HEK293 (cell line): ENCODE data around the gene USP24.
A peak's percentile ranks its signal among the peaks of the same experiment; 100 is the strongest.

Experiments used
- CTCF ChIA-PET: fragments of 350-600 bp; formaldehyde crosslinking; extraction: SDS; loops from one replicate; lab custom pipeline; 2021; ENCODE audit warnings: antibody characterized with exemption; lab: Yijun Ruan, JAX
- POLR2A ChIA-PET: fragments of 300-600 bp; formaldehyde crosslinking; extraction: SDS; loops from one replicate; lab custom pipeline; 2020; ENCODE audit warnings: antibody characterized with exemption, inconsistent platforms; lab: Yijun Ruan, JAX
- H3K27ac ChIP-seq: fragments of 200-500 bp; sonication (Bioruptor generic); 2 replicates; pipeline ENCODE4 v1.5.1; 2014; ENCODE audit warnings: low read depth, low read length, control low read depth, inconsistent platforms; ENCODE audit errors: extremely low read depth
- H3K36me3 ChIP-seq, 2 experiments: fragments of 200-500 bp in 1 of 2; sonication (Bioruptor generic) in 1 of 2; 1 replicate in 1 of 2; 2 replicates in 1 of 2; pipeline ENCODE4 v1.5.1; 2014 to 2017; ENCODE audit warnings: inconsistent platforms in 2 of 2, low read length in 2 of 2; ENCODE audit not compliant: control insufficient read depth in 2 of 2, insufficient read depth in 1 of 2
- H3K4me1 ChIP-seq: fragments of 200-500 bp; sonication (Bioruptor generic); 2 replicates; pipeline ENCODE4 v1.5.1; 2014; ENCODE audit warnings: mild to moderate bottlenecking, low read length, inconsistent platforms; ENCODE audit not compliant: control insufficient read depth, insufficient read depth
- H3K4me3 ChIP-seq: 2 replicates; pipeline ENCODE4 v1.5.1; 2011; ENCODE audit warnings: low read depth, mild to moderate bottlenecking, control low read depth, low read length, moderate library complexity
- H3K9me3 ChIP-seq: fragments of 200-500 bp; sonication (Bioruptor generic); 2 replicates; pipeline ENCODE4 v1.5.1; 2014; ENCODE audit warnings: low read depth, low read length, inconsistent platforms; ENCODE audit not compliant: control insufficient read depth, insufficient read depth
- GFI1B ChIP-seq: fragments of 450-650 bp; formaldehyde crosslinking; IDR thresholded peaks from 2 replicates; pipeline ENCODE4 v1.5.1; 2016; ENCODE audit warnings: missing biosample characterization, missing genetic modification characterization
- GLIS2 ChIP-seq: fragments of 450-650 bp; formaldehyde crosslinking; IDR thresholded peaks from 2 replicates; pipeline ENCODE4 v1.5.1; 2016; ENCODE audit warnings: missing biosample characterization, missing genetic modification characterization
- KLF8 ChIP-seq: fragments of 450-650 bp; formaldehyde crosslinking; IDR thresholded peaks from 2 replicates; pipeline ENCODE4 v1.5.1; 2016; ENCODE audit warnings: missing biosample characterization, missing genetic modification characterization
- MYNN ChIP-seq: fragments of 450-650 bp; formaldehyde crosslinking; IDR thresholded peaks from 2 replicates; pipeline ENCODE4 v1.5.1; 2016; ENCODE audit warnings: missing biosample characterization, missing genetic modification characterization, borderline replicate concordance
- SCRT1 ChIP-seq: fragments of 450-650 bp; formaldehyde crosslinking; IDR thresholded peaks from 2 replicates; pipeline ENCODE4 v1.5.1; 2016; ENCODE audit warnings: missing biosample characterization, missing genetic modification characterization, borderline replicate concordance
- SP3 ChIP-seq: fragments of 450-650 bp; formaldehyde crosslinking; IDR thresholded peaks from 2 replicates; pipeline ENCODE4 v1.5.1; 2016; ENCODE audit warnings: missing biosample characterization, missing genetic modification characterization
- ZBTB7A ChIP-seq: fragments of 450-650 bp; formaldehyde crosslinking; IDR thresholded peaks from 2 replicates; pipeline ENCODE4 v1.5.1; 2016; ENCODE audit warnings: low read depth, missing biosample characterization, missing genetic modification characterization
- ZBTB8A ChIP-seq: fragments of 450-650 bp; formaldehyde crosslinking; IDR thresholded peaks from 2 replicates; pipeline ENCODE4 v1.5.1; 2016; ENCODE audit warnings: missing biosample characterization, missing genetic modification characterization
- ZFP37 ChIP-seq: fragments of 450-650 bp; formaldehyde crosslinking; IDR thresholded peaks from 2 replicates; pipeline ENCODE4 v1.5.1; 2016; ENCODE audit warnings: missing biosample characterization, missing genetic modification characterization
- ZNF112 ChIP-seq: fragments of 450-650 bp; formaldehyde crosslinking; IDR thresholded peaks from 2 replicates; pipeline ENCODE4 v1.5.0; 2017; ENCODE audit warnings: missing biosample characterization, missing genetic modification characterization
- ZNF132 ChIP-seq: fragments of 450-650 bp; formaldehyde crosslinking; IDR thresholded peaks from 2 replicates; pipeline ENCODE4 v1.5.1; 2017; ENCODE audit warnings: missing biosample characterization, missing genetic modification characterization, borderline replicate concordance
- ZNF2 ChIP-seq: fragments of 450-650 bp; formaldehyde crosslinking; IDR thresholded peaks from 2 replicates; pipeline ENCODE4 v1.5.1; 2016; ENCODE audit warnings: missing biosample characterization, missing genetic modification characterization
- ZNF202 ChIP-seq: fragments of 450-650 bp; formaldehyde crosslinking; IDR thresholded peaks from 2 replicates; pipeline ENCODE4 v1.5.1; 2016; ENCODE audit warnings: missing biosample characterization, missing genetic modification characterization, borderline replicate concordance
- ZNF23 ChIP-seq: fragments of 450-650 bp; formaldehyde crosslinking; IDR thresholded peaks from 2 replicates; pipeline ENCODE4 v1.5.1; 2016; ENCODE audit warnings: missing biosample characterization, missing genetic modification characterization, borderline replicate concordance
- ZNF248 ChIP-seq: fragments of 450-650 bp; formaldehyde crosslinking; IDR thresholded peaks from 2 replicates; pipeline ENCODE4 v1.5.1; 2017; ENCODE audit warnings: missing biosample characterization, missing genetic modification characterization
- ZNF274 ChIP-seq, 2 experiments: fragments of 200-500 bp in 1 of 2; fragments of 450-650 bp in 1 of 2; sonication (Bioruptor generic) in 1 of 2; formaldehyde crosslinking in 1 of 2; IDR thresholded peaks; 2 replicates each; pipeline versions ENCODE4 v1.5.1 to v1.6.1; 2014 to 2016; ENCODE audit warnings: borderline replicate concordance in 1 of 2, inconsistent platforms in 1 of 2, low read length in 1 of 2, missing biosample characterization in 1 of 2, missing genetic modification characterization in 1 of 2
- ZNF302 ChIP-seq: fragments of 450-650 bp; formaldehyde crosslinking; IDR thresholded peaks from 2 replicates; pipeline ENCODE4 v1.5.1; 2016; ENCODE audit warnings: missing biosample characterization, missing genetic modification characterization, low read depth
- ZNF324 ChIP-seq: fragments of 450-650 bp; formaldehyde crosslinking; IDR thresholded peaks from 2 replicates; pipeline ENCODE4 v1.5.1; 2016; ENCODE audit warnings: missing biosample characterization, missing genetic modification characterization
- ZNF350 ChIP-seq: fragments of 450-650 bp; formaldehyde crosslinking; IDR thresholded peaks from 2 replicates; pipeline ENCODE4 v1.5.0; 2017; ENCODE audit warnings: missing biosample characterization, mild to moderate bottlenecking, missing genetic modification characterization
- ZNF354C ChIP-seq: fragments of 450-650 bp; formaldehyde crosslinking; IDR thresholded peaks from 2 replicates; pipeline ENCODE4 v1.5.1; 2016; ENCODE audit warnings: missing biosample characterization, missing genetic modification characterization, low read depth, borderline replicate concordance
- ZNF416 ChIP-seq: fragments of 450-650 bp; formaldehyde crosslinking; IDR thresholded peaks from 2 replicates; pipeline ENCODE4 v1.5.1; 2016; ENCODE audit warnings: missing biosample characterization, missing genetic modification characterization
- ZNF426 ChIP-seq: fragments of 450-650 bp; formaldehyde crosslinking; IDR thresholded peaks from 2 replicates; pipeline ENCODE4 v1.5.1; 2017; ENCODE audit warnings: missing biosample characterization, missing genetic modification characterization, mild to moderate bottlenecking, inconsistent platforms, moderate library complexity
- ZNF514 ChIP-seq: fragments of 450-650 bp; formaldehyde crosslinking; IDR thresholded peaks from 2 replicates; pipeline ENCODE4 v1.5.1; 2016; ENCODE audit warnings: missing biosample characterization, missing genetic modification characterization
- ZNF555 ChIP-seq: fragments of 450-650 bp; formaldehyde crosslinking; conservative IDR thresholded peaks from 2 replicates; pipeline ENCODE4 v1.5.1; 2017; ENCODE audit warnings: missing biosample characterization, mild to moderate bottlenecking, missing genetic modification characterization, inconsistent platforms
- ZNF571 ChIP-seq: fragments of 450-650 bp; formaldehyde crosslinking; IDR thresholded peaks from 2 replicates; pipeline ENCODE4 v1.5.0; 2017; ENCODE audit warnings: missing biosample characterization, missing genetic modification characterization
- ZNF658 ChIP-seq: fragments of 450-650 bp; formaldehyde crosslinking; IDR thresholded peaks from 2 replicates; pipeline ENCODE4; 2016; ENCODE audit warnings: missing biosample characterization, missing genetic modification characterization
- ZNF664 ChIP-seq: fragments of 450-650 bp; formaldehyde crosslinking; IDR thresholded peaks from 2 replicates; pipeline ENCODE4 v1.5.1; 2016; ENCODE audit warnings: missing biosample characterization, missing genetic modification characterization
- ZNF747 ChIP-seq: fragments of 450-650 bp; formaldehyde crosslinking; IDR thresholded peaks from 2 replicates; pipeline ENCODE4 v1.5.1; 2016; ENCODE audit warnings: missing biosample characterization, missing genetic modification characterization
- ZNF843 ChIP-seq: fragments of 450-650 bp; formaldehyde crosslinking; IDR thresholded peaks from 2 replicates; pipeline ENCODE4 v1.5.1; 2016; ENCODE audit warnings: missing biosample characterization, missing genetic modification characterization
- ZSCAN23 ChIP-seq: fragments of 450-650 bp; formaldehyde crosslinking; IDR thresholded peaks from 2 replicates; pipeline ENCODE4 v1.5.1; 2016; ENCODE audit warnings: missing biosample characterization, missing genetic modification characterization
- TF ChIP-seq, protein P1 (sequence below): fragments of 450-650 bp; formaldehyde crosslinking; IDR thresholded peaks from 2 replicates; pipeline ENCODE4 v1.5.1; 2016; ENCODE audit warnings: missing biosample characterization, missing genetic modification characterization
- TF ChIP-seq, protein P2 (sequence below): fragments of 450-650 bp; IDR thresholded peaks from 2 replicates; pipeline ENCODE4 v1.5.1; 2018; ENCODE audit warnings: missing biosample characterization, missing genetic modification characterization

The USP24 gene

DNA sequence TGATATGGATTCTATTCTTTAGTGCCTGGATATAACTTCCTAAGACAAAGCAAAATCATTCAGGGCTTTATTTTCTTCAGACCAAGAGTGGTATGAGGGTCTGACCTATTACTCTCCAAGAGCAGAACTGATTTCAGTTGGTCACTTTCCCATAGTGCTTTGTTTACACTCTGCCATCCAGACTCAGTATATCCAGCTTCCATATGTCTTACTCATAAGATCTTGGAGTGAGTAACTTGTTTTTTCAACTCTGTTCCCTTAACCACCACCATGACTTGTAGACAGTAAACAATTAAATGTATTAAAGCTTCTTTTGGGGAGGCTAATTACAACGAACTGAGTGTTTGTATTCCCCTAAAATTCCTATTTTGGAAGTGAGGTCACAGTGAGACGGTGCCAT is 83.4 kb downstream of the USP24 start:
- POLR2A ChIA-PET: no interaction called here
- CTCF ChIA-PET: no interaction called here
- H3K4me1 ChIP-seq: no peaks in the 10 kb centered on the region
- TF ChIP-seq ZNF571 (tag by site-specific recombination) (no peak), SCRT1 (tag by site-specific recombination) (0 out of 2 replicates have a peak, but pooled peaks have one; percentile 2)
- no peak overlapping the region for H3K27ac ChIP-seq
- peaks cover 61 to 88% of the 10 kb centered on the region in 2 experiments for H3K36me3 ChIP-seq
- no peak overlapping the region for H3K4me3 ChIP-seq
- no peaks in the 10 kb centered on the region for H3K9me3 ChIP-seq

DNA sequence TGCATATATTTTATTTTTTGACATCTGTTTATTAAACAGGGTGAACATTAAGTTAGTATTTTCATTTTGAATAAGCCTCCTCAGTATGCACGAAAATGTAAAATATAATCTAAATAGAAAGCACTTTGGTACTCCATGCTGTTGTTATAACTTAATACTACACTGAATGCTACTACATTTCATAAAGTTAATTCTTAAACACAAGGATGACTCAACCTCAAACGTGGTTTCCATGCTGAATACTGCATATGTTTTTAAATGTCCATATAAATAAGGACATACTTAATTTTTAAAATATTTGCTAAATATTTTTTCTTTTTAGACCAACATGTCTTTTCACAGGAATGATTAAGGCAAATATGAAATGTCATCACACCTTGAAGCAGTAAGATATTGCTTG is 83.9 kb downstream of the USP24 start:
- Histone ChIP-seq H3K36me3 (peaks cover 57 to 87% of the 10 kb centered on the region in 2 experiments), H3K9me3 (no peaks in the 10 kb centered on the region), H3K4me1 (no peaks in the 10 kb centered on the region), H3K27ac (no peak overlapping the region), H3K4me3 (no peak overlapping the region)
- no peak for TF ChIP-seq GLIS2
- no peak for TF ChIP-seq ZNF248
- TF ChIP-seq ZBTB8A (tag by site-specific recombination): no peak
- no peak for TF ChIP-seq ZNF2 (tag by site-specific recombination)
- TF ChIP-seq, protein P1, sequence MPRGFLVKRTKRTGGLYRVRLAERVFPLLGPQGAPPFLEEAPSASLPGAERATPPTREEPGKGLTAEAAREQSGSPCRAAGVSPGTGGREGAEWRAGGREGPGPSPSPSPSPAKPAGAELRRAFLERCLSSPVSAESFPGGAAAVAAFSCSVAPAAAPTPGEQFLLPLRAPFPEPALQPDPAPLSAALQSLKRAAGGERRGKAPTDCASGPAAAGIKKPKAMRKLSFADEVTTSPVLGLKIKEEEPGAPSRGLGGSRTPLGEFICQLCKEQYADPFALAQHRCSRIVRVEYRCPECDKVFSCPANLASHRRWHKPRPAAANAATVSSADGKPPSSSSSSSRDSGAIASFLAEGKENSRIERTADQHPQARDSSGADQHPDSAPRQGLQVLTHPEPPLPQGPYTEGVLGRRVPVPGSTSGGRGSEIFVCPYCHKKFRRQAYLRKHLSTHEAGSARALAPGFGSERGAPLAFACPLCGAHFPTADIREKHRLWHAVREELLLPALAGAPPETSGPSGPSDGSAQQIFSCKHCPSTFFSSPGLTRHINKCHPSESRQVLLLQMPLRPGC (tag by site-specific recombination): no peak
- TF ChIP-seq ZNF302 (tag by site-specific recombination): no peak
- no peak for TF ChIP-seq ZNF843 (tag by site-specific recombination)
- TF ChIP-seq KLF8 (tag by site-specific recombination): no peak
- no peak for TF ChIP-seq ZNF747 (tag by site-specific recombination)
- TF ChIP-seq SP3: no peak
- TF ChIP-seq ZNF350: no peak
- TF ChIP-seq, protein P2, sequence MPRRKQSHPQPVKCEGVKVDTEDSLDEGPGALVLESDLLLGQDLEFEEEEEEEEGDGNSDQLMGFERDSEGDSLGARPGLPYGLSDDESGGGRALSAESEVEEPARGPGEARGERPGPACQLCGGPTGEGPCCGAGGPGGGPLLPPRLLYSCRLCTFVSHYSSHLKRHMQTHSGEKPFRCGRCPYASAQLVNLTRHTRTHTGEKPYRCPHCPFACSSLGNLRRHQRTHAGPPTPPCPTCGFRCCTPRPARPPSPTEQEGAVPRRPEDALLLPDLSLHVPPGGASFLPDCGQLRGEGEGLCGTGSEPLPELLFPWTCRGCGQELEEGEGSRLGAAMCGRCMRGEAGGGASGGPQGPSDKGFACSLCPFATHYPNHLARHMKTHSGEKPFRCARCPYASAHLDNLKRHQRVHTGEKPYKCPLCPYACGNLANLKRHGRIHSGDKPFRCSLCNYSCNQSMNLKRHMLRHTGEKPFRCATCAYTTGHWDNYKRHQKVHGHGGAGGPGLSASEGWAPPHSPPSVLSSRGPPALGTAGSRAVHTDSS (tag by site-specific recombination): no peak
- no peak for TF ChIP-seq ZNF202
- TF ChIP-seq ZNF354C (tag by site-specific recombination): no peak
- TF ChIP-seq ZNF514: no peak
- no peak for TF ChIP-seq ZNF274 (IDR thresholded peaks at IDR 0.05; ENCODE audit: low read length)
- TF ChIP-seq ZNF274 (tag by site-specific recombination; IDR thresholded peaks at IDR 0.05; ENCODE audit: borderline replicate concordance): no peak
- no peak for TF ChIP-seq MYNN (tag by site-specific recombination)
- TF ChIP-seq ZNF426 (tag by site-specific recombination): no peak
- ChIA-PET POLR2A (no interaction called here), CTCF (interaction anchor here (2.2 kb wide), 1 partner anchor 8 kb away, joined by 9 read pairs; no protein-coding TSS in a partner anchor)

DNA sequence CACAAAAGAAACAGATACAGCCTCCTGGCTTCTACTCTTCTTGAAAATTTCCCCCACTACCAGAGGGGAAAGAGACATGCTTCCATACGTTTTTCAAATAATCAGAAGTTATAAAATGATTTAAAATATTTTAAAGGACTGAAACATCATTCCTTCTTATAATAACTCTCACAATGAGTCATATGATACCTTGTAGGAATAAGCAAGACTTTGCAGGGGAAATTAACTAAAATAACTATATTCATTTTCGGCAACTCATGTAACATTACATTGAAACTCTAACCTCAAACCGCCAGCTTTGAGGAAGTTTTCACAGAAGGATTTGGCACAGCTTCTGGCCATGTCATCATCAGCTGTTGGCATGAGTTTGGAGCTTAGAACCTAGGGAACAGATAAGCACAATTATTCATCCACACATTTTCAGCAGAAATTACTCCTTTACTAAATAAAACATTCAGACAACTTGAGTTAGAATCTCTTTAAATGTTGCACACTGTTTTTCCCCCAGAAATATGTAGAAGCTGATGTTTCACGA is 85.9 kb downstream of the USP24 start:
- H3K36me3 ChIP-seq: peaks cover 53 to 89% of the 10 kb centered on the region in 2 experiments
- TF ChIP-seq ZNF555 (tag by site-specific recombination): no peak
- no peak for TF ChIP-seq ZNF324 (tag by site-specific recombination)
- no peak for TF ChIP-seq ZNF132 (tag by site-specific recombination)
- TF ChIP-seq ZNF416: no peak
- TF ChIP-seq ZNF23 (tag by site-specific recombination): no peak
- TF ChIP-seq GFI1B (tag by site-specific recombination): no peak
- no peak for TF ChIP-seq ZFP37 (tag by site-specific recombination)
- no peak for TF ChIP-seq ZNF112 (tag by site-specific recombination)
- no peak for TF ChIP-seq ZNF664
- no peak for TF ChIP-seq ZSCAN23 (tag by site-specific recombination)
- TF ChIP-seq ZBTB7A: no peak
- no peak for TF ChIP-seq ZNF658 (tag by site-specific recombination)
- no peak overlapping the region for H3K27ac ChIP-seq
- no peak overlapping the region for H3K4me3 ChIP-seq
- no peaks in the 10 kb centered on the region for H3K4me1 ChIP-seq
- ChIA-PET POLR2A (no interaction called here), CTCF (interaction anchor here (0.6 to 2.2 kb wide), 4 partner anchors 10 to 1413 kb away, joined by 3 to 9 read pairs (median 4); no protein-coding TSS in a partner anchor)
- H3K9me3 ChIP-seq: no peaks in the 10 kb centered on the region
